Measurements from ENCODE around the gene PLCB4.

PLCB4 gene

GRCh38 chr20:9025643-9026042 is 43.2 kb upstream of the PLCB4 start:
- no peak overlapping the region for H3K4me3 ChIP-seq (ENCODE audit: low read depth, low read length)
- TF ChIP-seq, protein P1, sequence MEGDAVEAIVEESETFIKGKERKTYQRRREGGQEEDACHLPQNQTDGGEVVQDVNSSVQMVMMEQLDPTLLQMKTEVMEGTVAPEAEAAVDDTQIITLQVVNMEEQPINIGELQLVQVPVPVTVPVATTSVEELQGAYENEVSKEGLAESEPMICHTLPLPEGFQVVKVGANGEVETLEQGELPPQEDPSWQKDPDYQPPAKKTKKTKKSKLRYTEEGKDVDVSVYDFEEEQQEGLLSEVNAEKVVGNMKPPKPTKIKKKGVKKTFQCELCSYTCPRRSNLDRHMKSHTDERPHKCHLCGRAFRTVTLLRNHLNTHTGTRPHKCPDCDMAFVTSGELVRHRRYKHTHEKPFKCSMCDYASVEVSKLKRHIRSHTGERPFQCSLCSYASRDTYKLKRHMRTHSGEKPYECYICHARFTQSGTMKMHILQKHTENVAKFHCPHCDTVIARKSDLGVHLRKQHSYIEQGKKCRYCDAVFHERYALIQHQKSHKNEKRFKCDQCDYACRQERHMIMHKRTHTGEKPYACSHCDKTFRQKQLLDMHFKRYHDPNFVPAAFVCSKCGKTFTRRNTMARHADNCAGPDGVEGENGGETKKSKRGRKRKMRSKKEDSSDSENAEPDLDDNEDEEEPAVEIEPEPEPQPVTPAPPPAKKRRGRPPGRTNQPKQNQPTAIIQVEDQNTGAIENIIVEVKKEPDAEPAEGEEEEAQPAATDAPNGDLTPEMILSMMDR (IDR thresholded peaks at IDR 0.05; ENCODE audit: low read depth, low read length) = no peak

DNA sequence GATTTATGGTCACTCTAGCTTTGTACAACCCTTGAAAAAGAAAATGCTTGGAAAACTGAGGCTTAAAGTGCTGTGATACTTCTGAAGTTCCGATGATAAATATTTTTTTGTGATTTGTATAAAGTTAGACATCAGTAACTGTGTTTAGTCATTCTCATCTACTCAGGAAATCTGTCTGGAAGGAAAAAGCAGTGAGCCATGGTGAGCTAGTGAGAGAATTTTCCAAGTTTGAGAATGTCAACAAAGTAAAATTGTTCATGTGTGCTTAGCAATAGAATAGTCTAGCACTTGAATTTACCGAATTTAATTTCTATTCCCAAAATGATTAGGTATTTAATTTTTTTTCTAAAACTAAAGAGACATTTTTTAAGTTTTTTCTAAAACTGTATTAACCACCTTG is 41.3 kb upstream of the PLCB4 start:
- TF ChIP-seq, protein P1 (IDR thresholded peaks at IDR 0.05; ENCODE audit: low read depth, low read length) = no peak
- no peak overlapping the region for H3K4me3 ChIP-seq (ENCODE audit: low read depth, low read length)

DNA sequence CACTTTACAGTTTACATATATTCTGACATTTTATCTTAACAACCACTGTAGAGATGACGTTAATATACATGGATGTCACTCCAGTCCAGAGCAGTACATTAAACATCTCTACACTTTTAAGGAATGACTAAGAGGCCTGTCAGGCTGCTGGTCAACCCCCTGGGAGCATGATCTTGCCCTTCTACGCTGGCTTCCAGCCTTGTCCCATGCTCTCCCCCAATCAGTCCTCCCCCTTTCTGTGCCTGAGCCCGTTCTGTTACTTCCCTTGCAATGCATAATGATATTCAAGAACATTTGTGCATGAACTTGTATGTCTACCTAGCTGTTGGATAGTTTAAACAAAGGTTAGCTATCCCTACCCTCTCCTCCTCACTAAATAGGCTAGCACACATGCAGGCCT is 40.5 kb upstream of the PLCB4 start:
- H3K4me3 ChIP-seq (ENCODE audit: low read depth, low read length) = no peak overlapping the region
- TF ChIP-seq, protein P1 (IDR thresholded peaks at IDR 0.05; ENCODE audit: low read depth, low read length) = no peak

DNA sequence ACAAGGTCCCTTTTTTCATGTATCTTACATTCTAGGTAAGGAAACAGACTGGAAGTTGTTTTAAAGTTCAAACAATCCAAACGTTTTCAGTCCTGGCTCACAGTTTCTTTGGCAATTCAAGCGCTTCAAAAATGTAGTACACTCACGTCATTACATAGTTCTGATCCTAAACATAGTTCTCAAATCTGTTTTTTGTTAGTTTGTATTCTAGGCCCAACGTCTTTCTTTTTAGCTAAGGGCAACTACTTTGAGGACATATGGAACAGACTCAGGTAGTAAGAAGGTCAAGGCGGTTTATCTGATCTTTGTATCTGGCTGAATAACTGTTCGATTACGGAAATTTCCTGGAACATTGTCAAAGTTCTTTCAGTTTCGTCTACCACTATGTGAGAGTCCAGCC is 36.9 kb upstream of the PLCB4 start:
- no peak overlapping the region for H3K4me3 ChIP-seq (ENCODE audit: low read depth, low read length)
- TF ChIP-seq, protein P1 (IDR thresholded peaks at IDR 0.05; ENCODE audit: low read depth, low read length) = no peak

- no peak overlapping the region for H3K4me3 ChIP-seq (ENCODE audit: low read depth, low read length)
- TF ChIP-seq, protein P1 (IDR thresholded peaks at IDR 0.05; ENCODE audit: low read depth, low read length) = no peak
Measured at GRCh38 chr20:9032758-9033157, 36.1 kb upstream of the PLCB4 start.

DNA sequence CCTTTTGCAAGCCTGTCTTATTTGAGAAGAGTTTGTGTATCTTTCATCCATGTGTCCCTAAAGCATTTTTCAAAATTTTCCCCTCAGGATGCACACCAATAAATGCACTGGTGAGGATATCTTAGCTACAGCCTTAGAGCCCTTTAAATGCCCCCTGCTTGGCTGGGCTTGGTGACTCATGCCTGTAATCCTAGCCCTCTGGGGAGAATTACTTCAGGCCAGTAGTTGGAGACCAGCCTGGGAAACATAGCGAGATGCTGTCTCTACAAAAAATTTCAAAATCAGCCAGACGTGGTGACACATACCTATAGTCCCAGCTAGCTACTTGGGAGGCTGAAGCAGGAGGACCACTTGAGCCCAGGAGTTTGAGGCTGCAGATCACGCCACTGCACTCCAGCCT is 33.8 kb upstream of the PLCB4 start:
- TF ChIP-seq, protein P1 (IDR thresholded peaks at IDR 0.05; ENCODE audit: low read depth, low read length) = no peak
- H3K4me3 ChIP-seq (ENCODE audit: low read depth, low read length) = no peak overlapping the region

GRCh38 chr20:9036593-9036992 is 32.3 kb upstream of the PLCB4 start:
- no peak overlapping the region for H3K4me3 ChIP-seq (ENCODE audit: low read depth, low read length)
- TF ChIP-seq, protein P1 (IDR thresholded peaks at IDR 0.05; ENCODE audit: low read depth, low read length) = no peak
